Measurements from ENCODE around the gene TCEAL6. TPM values are rescaled to one million over a fixed set of nuclear protein-coding genes. Genes with fewer than 3 reads are reported as not detected.
"Not testable (repeated sequence)": the region's sequence is repeated elsewhere in the genome, so short reads cannot be mapped to it uniquely, and the experiment has no call there.

The TCEAL6 gene
- total RNA-seq, 4 donors from 2014 or later: not detected

DNA sequence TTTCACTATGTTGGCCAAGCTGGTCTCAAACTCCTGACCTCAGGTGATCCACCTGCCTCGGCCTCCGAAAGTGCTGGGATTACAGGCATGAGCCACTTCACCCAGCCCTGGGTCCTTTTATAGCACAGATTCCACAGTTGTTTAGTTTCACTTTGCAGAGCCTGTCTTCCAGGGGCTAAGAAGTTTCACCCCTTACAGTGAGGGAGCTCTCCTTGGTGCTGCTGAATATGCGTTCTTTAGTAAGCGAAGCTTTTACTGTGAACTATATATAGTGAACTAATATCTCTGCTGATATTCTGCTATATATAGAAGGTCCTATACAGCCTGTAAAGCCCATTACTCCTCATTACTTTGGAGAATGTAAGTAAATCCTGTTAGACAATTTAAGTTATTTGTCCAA, 4.2 kb downstream of the TCEAL6 start:
- TF ChIP-seq, protein P1, sequence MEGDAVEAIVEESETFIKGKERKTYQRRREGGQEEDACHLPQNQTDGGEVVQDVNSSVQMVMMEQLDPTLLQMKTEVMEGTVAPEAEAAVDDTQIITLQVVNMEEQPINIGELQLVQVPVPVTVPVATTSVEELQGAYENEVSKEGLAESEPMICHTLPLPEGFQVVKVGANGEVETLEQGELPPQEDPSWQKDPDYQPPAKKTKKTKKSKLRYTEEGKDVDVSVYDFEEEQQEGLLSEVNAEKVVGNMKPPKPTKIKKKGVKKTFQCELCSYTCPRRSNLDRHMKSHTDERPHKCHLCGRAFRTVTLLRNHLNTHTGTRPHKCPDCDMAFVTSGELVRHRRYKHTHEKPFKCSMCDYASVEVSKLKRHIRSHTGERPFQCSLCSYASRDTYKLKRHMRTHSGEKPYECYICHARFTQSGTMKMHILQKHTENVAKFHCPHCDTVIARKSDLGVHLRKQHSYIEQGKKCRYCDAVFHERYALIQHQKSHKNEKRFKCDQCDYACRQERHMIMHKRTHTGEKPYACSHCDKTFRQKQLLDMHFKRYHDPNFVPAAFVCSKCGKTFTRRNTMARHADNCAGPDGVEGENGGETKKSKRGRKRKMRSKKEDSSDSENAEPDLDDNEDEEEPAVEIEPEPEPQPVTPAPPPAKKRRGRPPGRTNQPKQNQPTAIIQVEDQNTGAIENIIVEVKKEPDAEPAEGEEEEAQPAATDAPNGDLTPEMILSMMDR (IDR thresholded peaks at IDR 0.05): no peak
- no peak for TF ChIP-seq POLR2A (IDR thresholded peaks at IDR 0.05)
- no peak overlapping the region for H3K4me3 ChIP-seq (ENCODE audit: low read depth, poor library complexity, severe bottlenecking)
- no peak for DNase-seq (ENCODE audit: low spot score in 2 of 2)
- WGBS, 2 donors: 50 to 60% methylated on average over 4 of the region's 4 CpGs
- intact Hi-C loops (cut with DNase I; ENCODE audit: low total_unique reads): no loop called here

GRCh38 chrX:102129473-102129872, 12.8 kb downstream of the TCEAL6 start:
- no peak for DNase-seq (ENCODE audit: low spot score in 2 of 2)

DNA sequence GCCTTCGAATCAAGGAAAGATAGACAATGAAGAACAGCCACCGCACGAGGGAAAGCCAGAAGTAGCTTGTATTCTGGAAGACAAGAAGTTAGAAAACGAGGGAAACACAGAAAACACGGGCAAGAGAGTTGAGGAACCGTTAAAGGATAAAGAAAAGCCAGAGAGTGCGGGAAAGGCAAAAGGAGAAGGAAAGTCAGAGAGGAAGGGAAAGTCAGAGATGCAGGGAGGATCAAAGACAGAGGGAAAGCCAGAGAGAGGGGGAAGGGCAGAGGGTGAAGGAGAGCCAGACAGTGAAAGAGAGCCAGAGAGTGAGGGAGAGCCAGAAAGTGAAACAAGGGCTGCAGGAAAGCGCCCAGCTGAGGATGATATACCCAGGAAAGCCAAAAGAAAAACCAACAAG, 15.4 kb downstream of the TCEAL6 start:
- no peak overlapping the region for H3K4me3 ChIP-seq (ENCODE audit: low read depth, poor library complexity, severe bottlenecking)
- 41 to 46% methylated on average over 8 of the region's 8 CpGs for WGBS, 2 donors
- TF ChIP-seq, protein P1 (IDR thresholded peaks at IDR 0.05): no peak
- no peak for TF ChIP-seq POLR2A (IDR thresholded peaks at IDR 0.05)
- DNase-seq (ENCODE audit: low spot score in 2 of 2): no peak
- intact Hi-C loops (cut with DNase I; ENCODE audit: low total_unique reads): no loop called here

More at GRCh38 chrX:102129473-102129872, 12.8 kb downstream of the TCEAL6 start:
- intact Hi-C loops (cut with DNase I; ENCODE audit: low total_unique reads): no loop called here
- TF ChIP-seq, protein P1 (IDR thresholded peaks at IDR 0.05): no peak
- TF ChIP-seq POLR2A (IDR thresholded peaks at IDR 0.05): no peak
- H3K4me3 ChIP-seq (ENCODE audit: low read depth, poor library complexity, severe bottlenecking): no peak overlapping the region
- 61 to 63% methylated on average over 1 of the region's 1 CpG for WGBS, 2 donors

DNA sequence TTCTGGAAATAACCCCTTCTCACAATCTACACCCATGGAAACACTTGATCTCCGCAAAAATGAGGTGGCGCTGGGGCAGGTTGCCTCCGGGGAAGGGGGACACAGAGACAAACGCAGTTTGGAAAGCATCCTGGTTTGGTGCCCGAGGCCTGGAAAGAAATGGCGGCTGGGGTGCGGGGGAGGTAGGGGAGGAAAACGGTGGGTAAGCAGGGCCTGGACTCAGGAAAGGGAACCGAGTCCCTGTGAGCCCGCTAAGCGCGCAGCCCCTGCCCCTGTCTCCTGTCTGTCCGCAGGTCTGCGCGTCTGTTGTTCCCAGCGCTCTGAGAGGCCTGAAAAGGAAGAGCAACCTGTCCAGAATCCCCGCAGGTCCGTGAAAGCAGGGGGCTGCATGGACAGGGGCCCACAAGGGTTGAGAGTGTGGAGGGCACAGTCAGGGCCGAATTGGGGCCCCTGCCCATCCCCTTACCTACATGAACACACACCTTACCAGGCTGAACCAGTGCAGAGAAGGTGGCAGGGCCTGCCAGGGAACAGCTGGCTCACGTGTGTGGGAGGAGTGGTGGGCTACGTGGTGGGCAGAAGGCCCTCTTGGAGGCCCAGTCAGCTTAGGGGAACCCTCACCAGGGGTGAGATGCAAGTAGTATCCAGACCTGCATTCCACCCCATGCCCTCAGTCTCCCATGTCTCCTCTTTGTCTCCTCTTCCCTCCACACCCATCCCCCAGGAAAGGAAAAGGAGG, 16.0 kb downstream of the TCEAL6 start:
- intact Hi-C loops (cut with DNase I; ENCODE audit: low total_unique reads); H3K4me3 ChIP-seq (ENCODE audit: low read depth, poor library complexity, severe bottlenecking); DNase-seq (ENCODE audit: low spot score in 2 of 2): not testable (repeated sequence)
- WGBS, 2 donors: 10 to 38% methylated on average over 18 to 19 of the region's 21 CpGs

GRCh38 chrX:102125436-102125835, 16.8 kb downstream of the TCEAL6 start, which contains the start of gene TCEAL2:
Gene TCEAL2 (plus strand): TSS chrX:102125679. CDS start chrX:102126831, 1,152 bp downstream.
- DNase-seq (ENCODE audit: low spot score in 2 of 2); H3K4me3 ChIP-seq (ENCODE audit: low read depth, poor library complexity, severe bottlenecking); intact Hi-C loops (cut with DNase I; ENCODE audit: low total_unique reads): not testable (repeated sequence)
- 31% methylated on average over 33 of the region's 38 CpGs; no CpG with 5 or more reads in 1 of the 2 donors for WGBS, 2 donors

- intact Hi-C loops (cut with DNase I; ENCODE audit: low total_unique reads); DNase-seq (ENCODE audit: low spot score in 2 of 2); H3K4me3 ChIP-seq (ENCODE audit: low read depth, poor library complexity, severe bottlenecking): not testable (repeated sequence)
- 12 to 50% methylated on average over 2 to 9 of the region's 10 CpGs for WGBS, 2 donors
These were observed 17.3 kb downstream of the TCEAL6 start for GRCh38 chrX:102125014-102125413.

GRCh38 chrX:102115748-102116147, 26.5 kb downstream of the TCEAL6 start:
- intact Hi-C loops (cut with DNase I; ENCODE audit: low total_unique reads): no loop called here
- WGBS, 2 donors: 95% methylated on average over 2 of the region's 2 CpGs; no CpG with 5 or more reads in 1 of the 2 donors
- no peak overlapping the region for H3K4me3 ChIP-seq (ENCODE audit: low read depth, poor library complexity, severe bottlenecking)
- TF ChIP-seq, protein P1 (IDR thresholded peaks at IDR 0.05): no peak
- TF ChIP-seq POLR2A (IDR thresholded peaks at IDR 0.05): no peak
- no peak for DNase-seq (ENCODE audit: low spot score in 2 of 2)
